Measurements from ENCODE around the gene PFN1. TPM values are rescaled to one million over a fixed set of nuclear protein-coding genes. Genes with fewer than 3 reads are reported as not detected.

The PFN1 gene
- total RNA-seq, 2 donors from 2014 or later: 880 to 935 TPM

- Mint-ChIP-seq H3K27ac (peak overlapping the region; percentile 89), H3K4me1 (peaks cover 32% of the 10 kb centered on the region), H3K36me3 (ENCODE audit: low read depth) (peaks cover 48% of the 10 kb centered on the region), H3K4me3 (peak overlapping the region; percentile 93), H3K9me3 (no peaks in the 10 kb centered on the region), H3K27me3 (ENCODE audit: insufficient read depth) (no peaks in the 10 kb centered on the region)
- peaks cover 10% of the 10 kb centered on the region for H3K4me1 ChIP-seq (ENCODE audit: control insufficient read depth, insufficient read depth, low read length)
- H3K4me3 ChIP-seq (ENCODE audit: low read length): peak overlapping the region; percentile 91
- WGBS, 2 experiments (ENCODE audit: insufficient coverage in 1 of 2, insufficient read length in 1 of 2): 76% methylated on average over 4 of the region's 4 CpGs; no CpG with 5 or more reads in 1 of the 2 experiments
- no peak for TF ChIP-seq CTCF (conservative IDR thresholded peaks at IDR 0.05)
- H3K27me3 ChIP-seq (ENCODE audit: control insufficient read depth, insufficient read depth, low read length, poor library complexity, severe bottlenecking): no peaks in the 10 kb centered on the region
- no peak overlapping the region for H3K27ac ChIP-seq (ENCODE audit: low read depth, low read length)
- no peaks in the 10 kb centered on the region for H3K9me3 ChIP-seq (ENCODE audit: control insufficient read depth, low read length)
- H3K9ac ChIP-seq (ENCODE audit: extremely low read depth, low read length, poor library complexity, severe bottlenecking): no peak overlapping the region
- DNase-seq: no peak
- peaks cover 47% of the 10 kb centered on the region for H3K36me3 ChIP-seq (ENCODE audit: control insufficient read depth, insufficient read depth, low read length)
Observed at GRCh38 chr17:4945944-4946280, 2.4 kb downstream of the PFN1 start.

GRCh38 chr17:4945176-4945943 is 3.0 kb downstream of the PFN1 start:
- Histone ChIP-seq H3K27me3 (ENCODE audit: control insufficient read depth, insufficient read depth, low read length, poor library complexity, severe bottlenecking) (no peaks in the 10 kb centered on the region), H3K4me3 (ENCODE audit: low read length) (peak overlapping the region; percentile 91), H3K4me1 (ENCODE audit: control insufficient read depth, insufficient read depth, low read length) (peaks cover 10% of the 10 kb centered on the region), H3K9me3 (ENCODE audit: control insufficient read depth, low read length) (no peaks in the 10 kb centered on the region), H3K27ac (ENCODE audit: low read depth, low read length) (no peak overlapping the region), H3K9ac (ENCODE audit: extremely low read depth, low read length, poor library complexity, severe bottlenecking) (peak overlapping the region; percentile 23), H3K36me3 (ENCODE audit: control insufficient read depth, insufficient read depth, low read length) (peaks cover 47% of the 10 kb centered on the region)
- H3K36me3 Mint-ChIP-seq (ENCODE audit: low read depth): peaks cover 48% of the 10 kb centered on the region
- 82 to 86% methylated on average over 6 to 7 of the region's 7 CpGs for WGBS, 2 experiments (ENCODE audit: insufficient coverage in 1 of 2, insufficient read length in 1 of 2)
- peak overlapping the region; percentile 93 for H3K4me3 Mint-ChIP-seq
- H3K27me3 Mint-ChIP-seq (ENCODE audit: insufficient read depth): no peaks in the 10 kb centered on the region
- no peak for TF ChIP-seq CTCF (conservative IDR thresholded peaks at IDR 0.05)
- peak; percentile 81 for DNase-seq
- H3K27ac Mint-ChIP-seq: peak overlapping the region; percentile 89
- H3K9me3 Mint-ChIP-seq: no peaks in the 10 kb centered on the region
- peaks cover 28% of the 10 kb centered on the region for H3K4me1 Mint-ChIP-seq

- no peaks in the 10 kb centered on the region for H3K27me3 Mint-ChIP-seq (ENCODE audit: insufficient read depth)
- DNase-seq: peak; percentile 60
- Histone ChIP-seq H3K27ac (ENCODE audit: low read depth, low read length) (no peak overlapping the region), H3K27me3 (ENCODE audit: control insufficient read depth, insufficient read depth, low read length, poor library complexity, severe bottlenecking) (no peaks in the 10 kb centered on the region), H3K4me3 (ENCODE audit: low read length) (no peak overlapping the region), H3K4me1 (ENCODE audit: control insufficient read depth, insufficient read depth, low read length) (peaks cover 10% of the 10 kb centered on the region), H3K9me3 (ENCODE audit: control insufficient read depth, low read length) (no peaks in the 10 kb centered on the region), H3K36me3 (ENCODE audit: control insufficient read depth, insufficient read depth, low read length) (peaks cover 47% of the 10 kb centered on the region), H3K9ac (ENCODE audit: extremely low read depth, low read length, poor library complexity, severe bottlenecking) (no peak overlapping the region)
- H3K36me3 Mint-ChIP-seq (ENCODE audit: low read depth): peaks cover 48% of the 10 kb centered on the region
- peak overlapping the region; percentile 89 for H3K27ac Mint-ChIP-seq
- H3K4me1 Mint-ChIP-seq: peaks cover 28% of the 10 kb centered on the region
- no peaks in the 10 kb centered on the region for H3K9me3 Mint-ChIP-seq
- WGBS, 2 experiments (ENCODE audit: insufficient coverage in 1 of 2, insufficient read length in 1 of 2): 90 to 92% methylated on average over 1 to 8 of the region's 8 CpGs
- peak overlapping the region; percentile 93 for H3K4me3 Mint-ChIP-seq
- TF ChIP-seq CTCF (conservative IDR thresholded peaks at IDR 0.05): no peak
Observed at GRCh38 chr17:4944554-4945175, 3.7 kb downstream of the PFN1 start.
